HEK293 (cell line): ENCODE measurements around the gene PPA1.

Experiments used
- PBX3 ChIP-seq: sonication (generic); formaldehyde crosslinking; IDR thresholded peaks from 2 replicates; pipeline ENCODE4 v1.8.1; 2022; ENCODE audit warnings: mild to moderate bottlenecking, moderate library complexity, missing genetic modification reagents
- REST ChIP-seq: fragments of 450-650 bp; formaldehyde crosslinking; IDR thresholded peaks from 2 replicates; pipeline ENCODE4 v1.5.1; 2016; ENCODE audit warnings: missing biosample characterization, missing genetic modification characterization
- TRIM28 ChIP-seq: IDR thresholded peaks from 2 replicates; pipeline ENCODE4 v1.6.1; 2011; ENCODE audit warnings: low read length, control low read depth, borderline replicate concordance
- YY1 ChIP-seq: fragments of 450-650 bp; formaldehyde crosslinking; IDR thresholded peaks from 2 replicates; pipeline ENCODE4 v1.5.1; 2018; ENCODE audit warnings: missing biosample characterization, missing genetic modification characterization
- ZNF121 ChIP-seq: fragments of 450-650 bp; formaldehyde crosslinking; IDR thresholded peaks from 2 replicates; pipeline ENCODE4 v1.5.1; 2016; ENCODE audit warnings: missing biosample characterization, missing genetic modification characterization
- ZNF302 ChIP-seq: fragments of 450-650 bp; formaldehyde crosslinking; IDR thresholded peaks from 2 replicates; pipeline ENCODE4 v1.5.1; 2016; ENCODE audit warnings: missing biosample characterization, missing genetic modification characterization, low read depth
- ZNF416 ChIP-seq: fragments of 450-650 bp; formaldehyde crosslinking; IDR thresholded peaks from 2 replicates; pipeline ENCODE4 v1.5.1; 2016; ENCODE audit warnings: missing biosample characterization, missing genetic modification characterization
- ZNF518A ChIP-seq: fragments of 450-650 bp; formaldehyde crosslinking; conservative IDR thresholded peaks from 2 replicates; pipeline ENCODE4 v1.5.1; 2016; ENCODE audit warnings: low read depth, missing biosample characterization, missing genetic modification characterization
- ZNF530 ChIP-seq: fragments of 450-650 bp; formaldehyde crosslinking; IDR thresholded peaks from 2 replicates; pipeline ENCODE4 v1.5.1; 2016; ENCODE audit warnings: low read depth, missing biosample characterization, missing genetic modification characterization
- TF ChIP-seq, protein P1 (sequence below): fragments of 450-650 bp; formaldehyde crosslinking; IDR thresholded peaks from 2 replicates; pipeline ENCODE4 v1.5.1; 2016; ENCODE audit warnings: missing biosample characterization, missing genetic modification characterization
- TF ChIP-seq, protein P2 (sequence below): fragments of 450-650 bp; formaldehyde crosslinking; IDR thresholded peaks from 2 replicates; pipeline ENCODE4 v1.5.1; 2016; ENCODE audit warnings: missing biosample characterization, missing genetic modification characterization

GRCh38 chr10:70186090-70186489, 47.1 kb downstream of the PPA1 start:
- TF ChIP-seq, protein P1, sequence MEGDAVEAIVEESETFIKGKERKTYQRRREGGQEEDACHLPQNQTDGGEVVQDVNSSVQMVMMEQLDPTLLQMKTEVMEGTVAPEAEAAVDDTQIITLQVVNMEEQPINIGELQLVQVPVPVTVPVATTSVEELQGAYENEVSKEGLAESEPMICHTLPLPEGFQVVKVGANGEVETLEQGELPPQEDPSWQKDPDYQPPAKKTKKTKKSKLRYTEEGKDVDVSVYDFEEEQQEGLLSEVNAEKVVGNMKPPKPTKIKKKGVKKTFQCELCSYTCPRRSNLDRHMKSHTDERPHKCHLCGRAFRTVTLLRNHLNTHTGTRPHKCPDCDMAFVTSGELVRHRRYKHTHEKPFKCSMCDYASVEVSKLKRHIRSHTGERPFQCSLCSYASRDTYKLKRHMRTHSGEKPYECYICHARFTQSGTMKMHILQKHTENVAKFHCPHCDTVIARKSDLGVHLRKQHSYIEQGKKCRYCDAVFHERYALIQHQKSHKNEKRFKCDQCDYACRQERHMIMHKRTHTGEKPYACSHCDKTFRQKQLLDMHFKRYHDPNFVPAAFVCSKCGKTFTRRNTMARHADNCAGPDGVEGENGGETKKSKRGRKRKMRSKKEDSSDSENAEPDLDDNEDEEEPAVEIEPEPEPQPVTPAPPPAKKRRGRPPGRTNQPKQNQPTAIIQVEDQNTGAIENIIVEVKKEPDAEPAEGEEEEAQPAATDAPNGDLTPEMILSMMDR, result no peak
- TF ChIP-seq TRIM28, result no peak
- TF ChIP-seq, protein P2, sequence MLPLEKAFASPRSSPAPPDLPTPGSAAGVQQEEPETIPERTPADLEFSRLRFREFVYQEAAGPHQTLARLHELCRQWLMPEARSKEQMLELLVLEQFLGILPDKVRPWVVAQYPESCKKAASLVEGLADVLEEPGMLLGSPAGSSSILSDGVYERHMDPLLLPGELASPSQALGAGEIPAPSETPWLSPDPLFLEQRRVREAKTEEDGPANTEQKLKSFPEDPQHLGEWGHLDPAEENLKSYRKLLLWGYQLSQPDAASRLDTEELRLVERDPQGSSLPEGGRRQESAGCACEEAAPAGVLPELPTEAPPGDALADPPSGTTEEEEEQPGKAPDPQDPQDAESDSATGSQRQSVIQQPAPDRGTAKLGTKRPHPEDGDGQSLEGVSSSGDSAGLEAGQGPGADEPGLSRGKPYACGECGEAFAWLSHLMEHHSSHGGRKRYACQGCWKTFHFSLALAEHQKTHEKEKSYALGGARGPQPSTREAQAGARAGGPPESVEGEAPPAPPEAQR, result no peak
- TF ChIP-seq ZNF121, result no peak
- TF ChIP-seq PBX3, result no peak
- no peak for TF ChIP-seq ZNF416 (tag by site-specific recombination)
- TF ChIP-seq YY1 (tag by site-specific recombination), result no peak
- TF ChIP-seq ZNF530, result no peak
- no peak for TF ChIP-seq ZNF518A (tag by site-specific recombination)
- TF ChIP-seq REST (tag by site-specific recombination), result no peak
- no peak for TF ChIP-seq ZNF302 (tag by site-specific recombination)
